ENCODE measurements around the gene IYD.
A peak's percentile ranks its signal among the peaks of the same experiment; 100 is the strongest.

IYD gene

DNA sequence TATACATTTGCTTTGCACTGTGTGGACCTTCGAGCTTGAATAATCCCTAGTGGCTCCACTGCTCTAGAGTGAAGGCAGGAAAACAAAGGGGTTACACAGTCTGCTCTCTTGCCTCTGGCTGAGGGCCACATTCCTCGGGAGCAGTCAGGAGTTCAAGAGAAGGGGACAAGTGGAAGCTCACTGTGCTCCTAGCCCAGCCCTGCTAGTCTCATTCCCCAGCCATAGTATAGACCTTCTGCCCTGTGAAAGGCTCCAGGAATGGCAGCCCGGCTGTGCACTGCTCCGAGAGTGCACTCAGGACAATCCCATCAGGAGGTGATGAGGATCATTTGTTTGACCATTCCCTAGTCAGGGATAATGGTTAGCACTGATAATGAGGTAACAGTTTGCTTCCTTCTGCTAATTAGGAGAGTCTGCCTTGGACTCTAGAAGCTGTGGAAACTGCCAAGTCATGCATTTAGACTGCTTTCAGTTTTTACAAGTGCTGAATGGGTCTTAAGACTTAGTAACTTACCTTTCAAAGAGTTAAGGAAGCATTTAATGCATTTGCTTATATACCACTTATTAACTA is 8.5 kb downstream of the IYD start:
- TF ChIP-seq, protein P1, sequence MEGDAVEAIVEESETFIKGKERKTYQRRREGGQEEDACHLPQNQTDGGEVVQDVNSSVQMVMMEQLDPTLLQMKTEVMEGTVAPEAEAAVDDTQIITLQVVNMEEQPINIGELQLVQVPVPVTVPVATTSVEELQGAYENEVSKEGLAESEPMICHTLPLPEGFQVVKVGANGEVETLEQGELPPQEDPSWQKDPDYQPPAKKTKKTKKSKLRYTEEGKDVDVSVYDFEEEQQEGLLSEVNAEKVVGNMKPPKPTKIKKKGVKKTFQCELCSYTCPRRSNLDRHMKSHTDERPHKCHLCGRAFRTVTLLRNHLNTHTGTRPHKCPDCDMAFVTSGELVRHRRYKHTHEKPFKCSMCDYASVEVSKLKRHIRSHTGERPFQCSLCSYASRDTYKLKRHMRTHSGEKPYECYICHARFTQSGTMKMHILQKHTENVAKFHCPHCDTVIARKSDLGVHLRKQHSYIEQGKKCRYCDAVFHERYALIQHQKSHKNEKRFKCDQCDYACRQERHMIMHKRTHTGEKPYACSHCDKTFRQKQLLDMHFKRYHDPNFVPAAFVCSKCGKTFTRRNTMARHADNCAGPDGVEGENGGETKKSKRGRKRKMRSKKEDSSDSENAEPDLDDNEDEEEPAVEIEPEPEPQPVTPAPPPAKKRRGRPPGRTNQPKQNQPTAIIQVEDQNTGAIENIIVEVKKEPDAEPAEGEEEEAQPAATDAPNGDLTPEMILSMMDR (IDR thresholded peaks at IDR 0.05), result no peak
- Mint-ChIP-seq H3K27ac (no peak overlapping the region), H3K36me3 (ENCODE audit: low read depth) (no peaks in the 10 kb centered on the region), H3K4me1 (peaks cover 7% of the 10 kb centered on the region), H3K4me3 (no peak overlapping the region), H3K9me3 (no peaks in the 10 kb centered on the region), H3K27me3 (ENCODE audit: low read depth, poor library complexity) (peaks cover 49% of the 10 kb centered on the region)
- DNase-seq, result peak; percentile 31

DNA sequence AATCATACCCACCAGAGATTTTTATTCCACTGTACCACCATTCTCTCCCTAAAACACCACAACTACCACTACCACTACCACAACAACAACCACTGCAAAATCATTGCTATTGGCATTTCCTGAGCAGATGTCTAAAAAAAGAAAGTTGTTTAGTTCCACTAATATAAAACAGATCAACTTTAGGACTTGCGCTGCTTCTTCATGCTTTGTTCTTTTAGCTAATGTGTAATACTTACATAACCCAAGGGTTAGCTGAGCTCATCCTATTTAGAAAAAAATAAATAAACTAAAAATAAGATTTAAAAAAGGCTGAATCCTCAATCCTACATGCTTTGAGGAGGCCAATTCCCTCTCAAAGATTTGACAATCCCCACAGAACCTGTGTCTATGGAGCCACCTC is 11.4 kb downstream of the IYD start:
- H3K27me3 Mint-ChIP-seq (ENCODE audit: low read depth, poor library complexity), result peaks cover 44% of the 10 kb centered on the region
- peaks cover 7% of the 10 kb centered on the region for H3K4me1 Mint-ChIP-seq
- TF ChIP-seq, protein P1 (IDR thresholded peaks at IDR 0.05), result no peak
- H3K4me3 Mint-ChIP-seq, result no peak overlapping the region
- no peaks in the 10 kb centered on the region for H3K36me3 Mint-ChIP-seq (ENCODE audit: low read depth)
- H3K9me3 Mint-ChIP-seq, result no peaks in the 10 kb centered on the region
- DNase-seq, result no peak
- no peak overlapping the region for H3K27ac Mint-ChIP-seq

DNA sequence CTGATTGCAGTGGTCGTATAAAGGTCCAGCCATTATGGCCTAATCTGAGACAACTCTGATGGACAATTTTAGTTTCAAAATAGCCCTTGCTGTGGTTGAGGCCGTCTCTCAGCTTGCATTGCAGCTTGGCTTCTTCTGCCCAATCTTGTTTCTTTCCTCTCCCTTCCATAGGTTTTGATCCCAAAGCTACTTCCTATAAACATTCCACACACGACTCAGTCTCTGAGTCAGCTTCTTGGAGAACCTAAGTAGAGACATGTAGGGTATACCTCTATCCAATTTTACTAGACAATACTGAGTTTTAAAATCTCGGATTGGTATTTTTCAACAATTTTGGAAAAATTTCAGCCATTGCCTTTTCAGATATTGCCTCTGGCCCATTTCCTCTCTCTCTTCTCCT is 13.4 kb downstream of the IYD start:
- no peak overlapping the region for H3K27ac Mint-ChIP-seq
- no peak overlapping the region for H3K4me3 Mint-ChIP-seq
- no peaks in the 10 kb centered on the region for H3K36me3 Mint-ChIP-seq (ENCODE audit: low read depth)
- TF ChIP-seq, protein P1 (IDR thresholded peaks at IDR 0.05), result no peak
- H3K9me3 Mint-ChIP-seq, result peaks cover 6% of the 10 kb centered on the region
- H3K4me1 Mint-ChIP-seq, result peaks cover 7% of the 10 kb centered on the region
- H3K27me3 Mint-ChIP-seq (ENCODE audit: low read depth, poor library complexity), result peaks cover 32% of the 10 kb centered on the region
- no peak for DNase-seq

DNA sequence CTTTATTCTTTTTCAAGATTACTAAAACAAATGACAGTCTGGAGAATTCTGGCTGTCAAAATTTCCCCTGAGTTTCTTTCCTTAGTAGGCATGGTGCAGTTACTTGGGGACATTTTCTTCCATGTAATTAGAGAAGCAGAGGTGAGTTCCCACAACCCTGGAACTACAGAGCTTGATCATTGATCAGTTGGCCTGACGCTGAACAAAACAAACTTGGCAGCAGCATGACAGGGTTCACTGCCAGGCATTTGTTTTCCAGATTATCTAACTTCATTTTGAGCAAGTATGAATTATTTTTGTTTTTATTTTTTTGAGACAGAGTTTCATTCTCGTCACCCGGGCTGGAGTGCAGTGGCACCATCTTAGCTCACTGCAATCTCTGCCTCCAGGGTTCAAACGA is 22.6 kb downstream of the IYD start:
- no peak overlapping the region for H3K4me3 Mint-ChIP-seq
- peaks cover 3% of the 10 kb centered on the region for H3K4me1 Mint-ChIP-seq
- H3K9me3 Mint-ChIP-seq, result peaks cover 3% of the 10 kb centered on the region
- H3K36me3 Mint-ChIP-seq (ENCODE audit: low read depth), result no peaks in the 10 kb centered on the region
- TF ChIP-seq, protein P1 (IDR thresholded peaks at IDR 0.05), result no peak
- no peak for DNase-seq
- no peak overlapping the region for H3K27ac Mint-ChIP-seq
- H3K27me3 Mint-ChIP-seq (ENCODE audit: low read depth, poor library complexity), result peaks cover 37% of the 10 kb centered on the region

DNA sequence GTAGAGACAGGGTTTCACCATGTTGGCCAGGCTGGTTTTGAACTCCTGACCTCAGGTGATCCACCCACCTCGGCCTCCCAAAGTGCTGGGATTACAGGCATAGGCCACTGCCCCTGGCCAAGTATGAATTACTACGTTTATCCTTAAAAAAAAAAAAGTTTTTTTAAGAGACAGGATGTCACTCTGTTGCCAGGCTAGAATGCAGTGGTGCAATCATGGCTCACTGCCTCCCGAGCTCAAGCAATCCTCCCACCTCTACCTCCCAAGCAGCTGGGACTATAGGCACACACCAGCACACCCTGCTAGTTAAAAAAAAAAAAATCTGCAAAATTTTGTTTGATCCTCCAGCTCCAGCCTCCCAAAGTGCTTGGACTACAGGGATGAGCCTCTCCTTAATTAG is 23.1 kb downstream of the IYD start:
- Mint-ChIP-seq H3K27ac (no peak overlapping the region), H3K36me3 (ENCODE audit: low read depth) (no peaks in the 10 kb centered on the region)

More for the DNA sequence above, 23.1 kb downstream of the IYD start:
- Mint-ChIP-seq H3K4me3 (no peak overlapping the region), H3K9me3 (no peaks in the 10 kb centered on the region), H3K4me1 (peaks cover 3% of the 10 kb centered on the region), H3K27me3 (ENCODE audit: low read depth, poor library complexity) (peaks cover 39% of the 10 kb centered on the region)
- no peak for DNase-seq
- TF ChIP-seq, protein P1 (IDR thresholded peaks at IDR 0.05), result no peak
